Activated effector memory CD4-positive, alpha-beta T cell treated with Interleukin-2 at 50 U/mL for 16 hours (primary cell): ENCODE measurements around the gene MYO15B.
"Not testable (repeated sequence)": the region's sequence is repeated elsewhere in the genome, so short reads cannot be mapped to it uniquely, and the experiment has no call there.

Experiments
- DNase-seq: peaks from one replicate; pipeline ENCODE4 v3.0.0-alpha.2; 2020

MYO15B gene

DNA sequence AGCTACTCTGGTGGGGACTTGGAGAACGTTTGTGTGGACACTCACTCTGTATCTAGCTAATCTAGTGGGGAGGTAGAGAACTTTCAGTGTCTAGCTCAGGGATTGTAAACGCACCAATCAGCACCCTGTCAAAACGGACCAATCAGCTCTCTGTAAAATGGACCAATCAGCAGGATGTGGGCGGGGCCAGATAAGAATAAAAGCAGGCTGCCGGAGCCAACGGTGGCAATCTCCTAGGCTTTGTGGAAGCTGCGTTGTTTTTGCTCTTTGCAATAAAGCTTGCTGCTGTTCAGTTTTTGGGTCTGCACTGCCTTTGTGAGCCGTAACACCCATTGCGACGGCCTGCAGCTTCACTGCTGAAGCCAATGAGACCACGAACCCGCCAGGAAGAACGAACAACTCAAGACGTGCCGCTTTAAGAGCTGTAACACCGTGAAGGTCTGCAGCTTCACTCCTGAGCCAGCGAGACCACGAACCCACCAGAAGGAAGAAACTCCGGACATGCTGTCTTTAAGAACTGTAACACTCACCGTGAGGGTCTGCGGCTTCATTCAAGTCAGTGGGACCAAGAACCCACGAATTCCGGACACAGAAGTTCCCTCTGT is 6.4 kb upstream of the MYO15B start:
- DNase-seq = not testable (repeated sequence)

DNA sequence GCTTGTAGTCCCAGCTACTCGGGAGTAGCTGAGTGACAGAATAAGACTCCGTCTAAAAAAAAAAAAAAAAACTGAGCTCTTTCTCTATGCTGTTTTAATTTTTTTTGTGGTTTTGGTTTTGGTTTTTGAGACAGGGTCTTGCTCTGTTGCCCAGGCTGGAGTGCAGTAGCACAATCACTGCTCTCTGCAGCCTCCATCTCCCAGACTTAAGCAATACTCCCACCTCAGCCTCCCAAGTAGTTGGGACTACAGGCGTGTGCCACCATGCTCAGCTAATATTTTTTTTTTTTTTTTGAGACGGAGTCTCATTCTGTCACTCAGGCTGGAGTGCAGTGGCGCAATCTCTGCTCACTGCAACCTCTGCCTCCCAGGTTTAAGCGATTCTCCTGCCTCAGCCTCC is 4.4 kb upstream of the MYO15B start:
- not testable (repeated sequence) for DNase-seq

DNA sequence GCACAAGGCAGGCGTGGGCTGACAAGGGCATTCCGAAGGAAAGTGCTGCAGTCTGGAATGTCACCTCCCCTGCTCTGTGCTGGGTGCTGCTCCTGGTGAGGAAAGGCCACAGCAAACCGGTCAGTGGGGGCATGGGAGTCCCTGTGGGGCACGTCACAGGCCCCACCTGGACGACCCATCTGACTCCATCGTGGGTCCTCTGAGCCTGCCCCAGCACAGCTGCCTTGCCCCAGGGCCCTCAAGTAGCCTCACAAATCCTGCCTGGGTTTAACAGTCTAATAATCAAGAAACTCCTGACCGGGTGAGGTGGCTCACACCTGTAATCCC is 2.8 kb upstream of the MYO15B start:
- DNase-seq = no peak

DNA sequence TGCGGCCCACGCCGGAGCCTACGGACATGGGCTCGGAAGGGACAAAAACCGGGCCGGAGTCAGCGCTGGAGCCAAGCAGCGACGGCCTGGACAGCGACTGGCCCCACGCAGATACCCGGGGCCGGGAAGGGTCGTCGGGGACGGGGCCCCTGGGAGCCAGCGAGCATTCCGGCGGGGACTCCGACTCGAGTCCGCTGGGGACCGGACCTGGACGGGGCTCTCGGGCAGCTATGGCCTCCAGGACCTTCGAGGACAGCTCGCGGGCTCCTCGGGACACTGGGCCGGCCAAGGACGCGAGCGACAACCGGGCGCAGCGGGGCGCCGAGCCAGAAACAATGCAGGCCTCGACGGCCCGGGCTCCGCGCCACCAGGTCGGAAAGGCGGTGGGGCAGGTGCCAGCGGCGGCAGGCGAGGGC is 1.0 kb downstream of the MYO15B start:
- DNase-seq = no peak

DNA sequence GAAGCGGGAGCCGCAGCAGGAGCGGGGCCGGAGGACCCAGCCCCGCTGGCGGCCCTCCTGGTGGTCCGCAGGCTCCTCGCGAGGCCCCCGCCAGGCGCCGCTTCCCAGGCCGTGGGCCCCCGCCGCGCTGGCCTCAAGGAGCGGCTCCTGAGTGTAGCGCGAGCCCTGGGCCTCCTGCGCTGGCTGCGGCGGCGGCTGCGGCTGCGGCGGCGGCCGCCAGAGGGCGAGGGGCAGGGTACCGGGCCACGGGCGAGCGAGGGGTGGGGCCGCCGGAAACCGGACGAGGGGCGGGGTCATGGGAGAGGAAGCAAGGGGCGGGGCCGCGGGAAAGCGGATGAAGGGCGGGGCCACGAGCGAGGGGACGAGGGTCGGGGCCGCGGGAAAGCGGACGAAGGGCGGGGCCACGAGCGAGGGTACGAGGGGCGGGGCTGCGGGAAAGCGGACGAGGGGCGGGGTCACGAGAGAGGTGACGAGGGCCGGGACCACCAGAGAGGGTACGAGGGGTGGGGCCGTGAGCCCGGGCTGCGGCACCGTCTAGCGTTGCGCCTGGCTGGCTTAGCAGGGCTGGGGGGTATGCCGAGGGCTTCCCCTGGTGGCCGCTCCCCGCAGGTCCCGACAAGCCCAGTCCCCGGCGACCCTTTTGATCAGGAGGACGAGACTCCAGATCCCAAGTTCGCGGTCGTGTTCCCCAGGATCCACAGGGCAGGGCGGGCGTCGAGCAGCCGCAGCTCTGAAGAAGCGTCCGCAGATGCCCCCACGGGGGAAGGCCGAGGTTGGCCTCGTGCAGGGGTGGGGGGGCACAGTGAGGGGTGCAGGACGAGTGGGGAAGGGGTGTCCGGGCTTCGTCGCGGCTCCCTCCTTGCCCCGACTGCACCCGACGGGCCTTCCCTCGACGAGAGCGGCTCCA is 1.7 kb downstream of the MYO15B start:
- DNase-seq = peak; percentile 95

DNA sequence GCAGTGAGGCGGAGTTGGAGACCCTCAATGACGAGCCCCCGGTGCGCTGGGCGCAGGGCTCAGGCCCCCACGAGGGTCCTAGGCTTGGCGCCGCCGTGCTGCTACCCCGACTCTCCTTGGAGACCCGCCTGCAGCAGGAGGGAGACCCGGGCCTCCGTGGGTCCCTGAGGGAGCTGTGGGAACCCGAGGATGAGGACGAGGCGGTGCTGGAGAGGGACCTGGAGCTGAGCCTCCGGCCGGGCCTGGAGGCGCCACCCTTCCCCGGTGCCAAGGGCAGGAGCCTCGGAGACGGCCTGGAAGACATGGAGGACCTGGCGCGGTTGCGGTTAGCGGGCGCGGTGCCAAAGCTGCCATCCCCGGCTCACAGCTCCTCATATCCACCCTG is 2.3 kb downstream of the MYO15B start:
- no peak for DNase-seq

DNA sequence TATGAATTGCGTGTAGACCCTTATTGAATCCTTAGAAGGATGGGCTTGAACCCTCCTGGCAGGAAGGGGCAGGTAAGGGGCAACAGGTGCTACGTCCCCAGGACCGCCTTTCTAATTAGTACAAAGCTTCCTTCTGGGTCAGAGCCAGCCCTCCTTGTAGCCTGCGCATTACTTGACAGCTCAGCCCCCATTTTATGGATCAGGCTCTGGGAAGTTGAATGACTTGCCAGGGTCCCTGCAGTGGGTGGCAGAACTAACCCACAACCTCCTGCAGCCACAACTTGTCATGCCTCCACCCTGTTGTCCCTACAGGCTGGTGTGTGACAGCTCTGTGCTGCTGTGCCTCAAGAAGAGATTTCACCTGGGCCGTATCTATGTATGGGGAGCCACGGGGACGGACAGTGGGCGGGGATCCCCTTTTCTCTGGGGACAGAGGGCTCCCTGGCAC is 2.7 kb downstream of the MYO15B start:
- DNase-seq = no peak

DNA sequence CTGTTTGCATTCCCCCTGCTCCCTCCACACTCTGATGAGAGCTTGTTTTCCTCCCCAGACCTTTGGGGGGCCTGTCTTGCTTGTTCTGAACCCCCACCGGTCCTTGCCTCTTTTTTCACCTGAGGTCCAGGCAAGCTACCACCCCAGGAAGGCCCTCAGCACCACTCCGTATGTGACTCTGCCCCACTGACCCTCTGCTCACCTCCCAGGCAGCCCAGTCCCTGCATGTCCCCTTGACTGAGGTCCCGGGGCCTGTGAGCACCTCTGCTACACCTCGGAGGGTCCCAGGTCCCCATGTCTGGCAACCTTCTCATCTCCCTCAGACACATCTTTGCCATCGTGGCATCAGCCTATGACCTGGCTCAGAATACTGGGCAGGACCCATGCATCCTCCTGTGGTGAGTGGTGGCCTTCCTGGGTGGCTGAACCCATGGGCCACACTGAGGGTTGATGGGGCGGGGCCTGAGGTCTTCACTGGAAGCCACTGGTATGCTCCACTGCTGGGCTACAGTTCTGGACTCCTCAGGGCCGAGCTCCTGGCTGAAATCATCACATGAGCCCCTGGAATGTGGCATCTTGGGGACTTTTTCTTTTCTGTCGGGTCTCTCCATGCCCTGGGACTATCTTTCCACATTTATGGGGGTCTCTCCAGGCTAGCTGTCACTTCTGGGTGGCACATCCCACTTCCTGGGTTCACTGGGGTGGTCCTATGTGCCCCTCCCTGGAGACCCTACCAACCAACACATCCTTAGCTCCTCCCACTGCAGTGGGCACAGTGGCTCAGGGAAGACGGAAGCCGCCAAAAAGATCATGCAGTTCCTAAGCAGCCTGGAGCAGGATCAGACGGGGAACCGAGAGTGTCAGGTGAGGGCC is 3.5 kb downstream of the MYO15B start:
- no peak for DNase-seq

DNA sequence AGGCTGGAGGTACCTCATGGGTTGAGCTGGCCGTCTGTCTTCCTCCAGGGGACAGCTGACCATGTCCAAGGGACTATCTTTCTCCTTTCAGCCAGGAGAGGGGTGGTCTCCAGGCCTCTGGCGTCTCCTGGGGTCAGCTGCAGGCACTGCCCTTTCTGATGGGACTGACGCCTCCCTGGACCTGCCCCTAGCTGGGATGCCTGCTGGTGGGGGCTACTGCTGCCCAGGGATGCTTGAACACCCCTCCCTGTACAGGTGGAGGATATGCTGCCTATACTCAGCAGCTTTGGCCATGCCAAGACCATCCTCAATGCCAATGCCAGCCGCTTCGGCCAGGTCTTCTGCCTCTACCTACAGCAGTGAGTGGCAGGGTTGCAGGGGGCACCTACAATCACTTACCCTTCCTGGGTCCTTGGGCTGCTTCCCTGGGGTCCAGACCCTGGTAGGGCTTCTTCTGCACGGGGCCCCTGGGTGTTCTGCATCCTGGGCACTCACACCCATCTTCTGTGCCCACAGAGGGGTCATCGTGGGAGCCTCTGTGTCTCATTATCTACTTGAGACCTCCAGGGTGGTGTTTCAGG is 4.2 kb downstream of the MYO15B start:
- DNase-seq = no peak

DNA sequence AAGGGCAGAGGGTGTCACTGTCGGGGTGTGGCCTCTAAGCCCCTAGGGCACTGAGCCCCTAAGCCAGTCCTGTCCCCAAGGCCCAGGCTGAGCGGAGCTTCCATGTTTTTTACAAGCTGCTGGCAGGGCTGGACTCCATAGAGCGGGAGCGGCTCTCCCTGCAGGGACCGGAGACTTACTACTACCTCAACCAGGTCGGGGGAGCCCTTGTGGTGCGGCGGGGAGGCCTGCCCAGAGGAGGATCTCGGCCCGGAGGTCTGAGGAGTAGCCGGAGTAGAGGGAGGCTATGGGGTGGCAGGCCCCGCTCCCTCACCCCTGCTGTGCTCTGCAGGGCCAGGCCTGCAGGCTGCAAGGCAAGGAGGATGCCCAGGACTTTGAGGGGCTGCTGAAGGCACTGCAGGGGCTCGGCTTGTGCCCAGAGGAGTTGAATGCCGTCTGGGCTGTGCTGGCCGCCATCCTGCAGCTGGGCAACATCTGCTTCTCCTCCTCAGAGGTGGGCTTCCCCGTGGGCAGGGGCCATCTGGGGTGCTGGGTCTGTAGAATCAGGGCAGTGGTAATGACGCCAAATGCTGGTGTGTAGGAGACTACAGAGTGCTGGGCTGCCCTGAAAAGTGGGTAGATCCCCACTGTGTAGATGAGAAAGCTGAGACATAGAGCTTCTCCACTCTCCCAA is 4.9 kb downstream of the MYO15B start:
- DNase-seq = no peak

DNA sequence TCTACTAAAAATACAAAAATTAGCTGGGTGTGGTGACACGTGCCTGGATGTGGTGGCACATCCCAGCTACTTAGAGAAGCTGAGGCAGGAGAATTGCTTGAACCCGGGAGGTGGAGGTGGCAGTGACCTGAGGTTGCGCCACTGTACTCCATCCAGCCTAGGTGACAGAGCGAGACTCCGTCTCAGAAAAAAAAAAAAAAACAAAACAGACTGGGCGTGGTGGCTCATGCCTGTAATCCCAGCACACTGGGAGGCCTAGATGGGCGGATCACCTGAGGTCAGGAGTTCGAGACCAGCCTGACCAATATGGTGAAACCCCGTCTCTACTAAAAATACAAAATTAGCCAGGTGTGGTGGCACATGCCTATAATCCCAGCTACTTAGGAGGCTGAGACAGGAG is 5.8 kb downstream of the MYO15B start:
- not testable (repeated sequence) for DNase-seq

DNA sequence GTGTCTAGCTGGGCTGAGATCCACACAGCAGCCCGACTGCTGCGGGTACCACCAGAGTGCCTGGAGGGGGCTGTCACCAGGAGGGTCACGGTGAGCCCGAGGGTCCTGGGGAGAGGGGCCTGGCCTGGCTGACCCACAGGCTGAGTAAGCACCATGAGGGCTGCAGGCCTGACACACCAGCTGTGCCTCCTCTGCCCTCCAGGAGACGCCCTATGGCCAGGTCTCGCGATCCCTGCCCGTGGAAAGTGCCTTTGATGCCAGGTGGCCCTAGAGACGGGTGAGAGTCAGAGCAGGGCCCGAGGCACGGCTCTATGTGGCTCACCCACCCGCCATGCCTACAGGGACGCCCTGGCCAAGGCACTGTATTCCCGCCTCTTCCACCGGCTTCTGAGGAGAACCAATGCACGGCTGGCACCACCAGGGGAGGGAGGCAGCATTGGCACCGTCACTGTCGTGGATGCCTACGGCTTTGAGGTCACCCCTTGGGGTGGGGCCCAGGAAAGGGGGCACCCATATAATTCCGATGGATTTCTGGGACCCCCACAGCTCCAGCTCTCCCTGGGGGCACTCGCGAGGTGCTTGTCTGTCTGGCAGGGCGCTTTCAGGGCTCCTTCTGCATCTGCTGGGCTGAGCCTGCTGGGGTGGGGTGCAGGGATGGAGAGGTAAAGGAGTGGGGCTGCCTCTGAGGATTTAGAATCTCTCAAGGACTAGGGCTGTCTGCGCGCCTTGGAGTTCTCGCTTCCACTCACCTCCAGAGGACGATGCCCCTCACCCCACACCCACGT is 7.1 kb downstream of the MYO15B start:
- no peak for DNase-seq

DNA sequence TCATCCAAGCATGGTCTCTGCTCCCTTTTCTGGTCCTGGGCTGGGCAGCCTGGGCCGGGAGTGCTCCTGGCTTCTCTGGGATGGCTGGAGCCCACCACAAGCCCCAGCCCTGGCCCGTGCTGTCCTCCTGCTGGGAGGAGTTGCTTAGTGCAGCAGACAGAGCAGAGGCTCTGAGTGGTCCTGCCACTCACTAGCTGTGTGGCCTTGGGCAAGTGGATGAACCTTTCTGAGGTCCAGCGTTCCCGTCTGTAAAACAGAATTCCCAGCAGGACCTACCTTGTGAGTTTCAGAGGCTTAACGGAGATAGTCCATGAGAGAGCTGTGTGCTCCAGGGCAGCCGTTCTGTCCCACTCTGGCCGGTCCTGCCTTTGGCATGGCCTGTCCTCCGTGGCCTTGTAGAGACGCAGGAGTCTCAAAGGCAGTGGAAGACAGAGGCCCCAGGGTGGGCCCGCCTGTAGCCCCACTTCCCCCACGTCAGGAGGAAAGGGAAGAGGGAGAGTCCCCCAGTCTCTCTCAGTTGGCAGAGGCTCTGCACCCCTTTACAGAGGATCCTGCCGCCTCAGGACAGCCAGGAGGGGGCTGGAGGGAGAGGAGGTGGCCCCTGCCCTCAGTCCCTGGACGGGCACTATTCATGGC is 7.8 kb downstream of the MYO15B start:
- DNase-seq = no peak

DNA sequence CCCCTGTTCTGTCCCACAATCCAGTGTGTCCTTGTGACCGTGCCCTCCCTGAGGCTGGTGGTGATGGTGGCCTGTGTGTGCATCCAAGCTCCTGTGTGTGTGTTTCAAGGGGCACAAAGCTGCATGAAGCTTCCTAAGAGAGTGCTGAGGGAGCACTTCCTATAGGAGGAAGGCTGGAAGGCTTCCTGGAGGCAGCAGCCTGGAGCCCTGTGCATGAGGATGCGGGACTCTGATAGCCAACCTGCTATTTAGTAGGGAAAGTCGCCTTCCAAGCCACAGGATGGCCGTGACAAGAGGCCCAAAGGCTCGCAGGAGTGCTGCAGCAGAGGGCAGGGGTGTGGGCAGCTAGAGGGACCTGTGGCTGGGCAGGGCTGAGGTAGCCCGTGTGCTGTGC is 8.3 kb downstream of the MYO15B start:
- no peak for DNase-seq

DNA sequence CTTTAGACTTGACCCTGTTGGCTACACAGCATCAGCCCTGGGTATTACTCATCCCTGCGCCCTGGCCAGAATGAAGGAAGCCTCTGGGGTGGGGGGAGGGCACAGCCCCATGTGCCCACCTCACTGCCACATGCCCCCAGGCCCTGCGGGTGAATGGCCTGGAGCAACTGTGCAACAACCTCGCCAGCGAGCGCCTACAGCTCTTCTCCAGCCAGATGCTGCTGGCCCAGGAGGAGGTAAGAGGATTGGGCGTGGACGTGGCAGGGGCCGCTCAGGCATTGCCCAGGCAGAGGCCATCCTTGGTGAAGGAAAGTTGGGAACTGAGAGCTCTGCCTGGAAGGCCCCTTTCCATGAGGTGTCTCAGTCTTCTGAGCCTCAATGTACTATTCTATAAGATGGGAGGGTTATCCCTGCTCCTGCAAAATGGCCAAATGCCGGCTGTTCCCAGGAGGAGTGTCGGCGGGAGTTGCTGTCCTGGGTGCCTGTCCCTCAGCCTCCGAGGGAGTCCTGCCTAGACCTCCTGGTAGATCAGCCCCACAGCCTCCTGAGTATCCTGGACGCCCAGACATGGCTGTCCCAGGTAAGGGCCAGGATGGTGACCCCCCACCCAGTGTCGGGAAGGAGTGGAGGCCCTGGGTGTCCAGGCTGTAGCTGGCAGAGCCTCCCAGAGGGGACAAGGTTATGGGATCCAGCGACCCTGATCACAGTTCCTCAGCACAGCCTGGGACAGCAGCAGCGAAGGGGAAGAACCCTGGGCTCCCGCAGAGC is 8.9 kb downstream of the MYO15B start:
- no peak for DNase-seq

DNA sequence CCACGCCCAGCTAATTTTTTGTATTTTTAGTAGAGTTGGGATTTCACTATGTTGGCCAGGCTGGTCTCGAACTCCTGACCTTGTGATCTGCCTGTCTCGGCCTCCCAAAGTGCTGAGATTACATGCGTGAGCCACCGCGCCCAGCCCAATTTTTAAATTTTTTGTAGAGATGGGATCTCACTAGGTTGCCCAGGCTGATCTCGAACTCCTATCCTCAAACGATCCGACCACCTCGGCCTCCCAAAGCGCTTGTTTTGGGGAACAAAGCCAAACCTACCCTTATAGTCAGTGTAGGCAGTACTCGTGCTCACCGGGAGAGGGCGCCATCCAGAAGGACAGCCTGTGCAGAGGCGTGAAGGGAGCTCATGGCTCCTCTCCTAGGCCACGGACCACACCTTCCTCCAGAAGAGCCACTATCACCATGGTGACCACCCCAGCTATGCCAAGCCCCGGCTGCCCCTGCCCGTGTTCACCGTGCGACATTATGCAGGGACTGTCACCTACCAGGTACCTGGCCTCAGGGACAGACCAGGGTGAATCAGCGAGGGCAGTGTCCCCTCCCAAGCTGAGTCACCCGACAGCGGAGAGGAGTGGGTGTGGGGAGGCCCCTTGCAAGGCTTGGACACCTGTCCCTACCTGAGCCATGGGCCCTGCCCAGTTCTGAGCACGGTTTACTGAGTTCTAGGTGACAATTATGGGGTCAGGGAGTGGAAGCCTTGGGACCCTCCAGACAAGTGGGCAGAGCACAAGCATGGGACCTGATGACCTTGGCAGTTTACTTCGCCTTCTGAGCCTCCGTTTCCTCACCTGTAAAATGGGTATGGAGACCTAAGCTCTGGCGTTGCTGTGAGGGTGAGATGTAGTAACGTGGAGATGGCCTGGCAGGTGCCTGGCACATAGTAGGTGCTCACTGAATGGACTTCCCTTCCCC is 13.7 kb downstream of the MYO15B start:
- peak; percentile 33 for DNase-seq

DNA sequence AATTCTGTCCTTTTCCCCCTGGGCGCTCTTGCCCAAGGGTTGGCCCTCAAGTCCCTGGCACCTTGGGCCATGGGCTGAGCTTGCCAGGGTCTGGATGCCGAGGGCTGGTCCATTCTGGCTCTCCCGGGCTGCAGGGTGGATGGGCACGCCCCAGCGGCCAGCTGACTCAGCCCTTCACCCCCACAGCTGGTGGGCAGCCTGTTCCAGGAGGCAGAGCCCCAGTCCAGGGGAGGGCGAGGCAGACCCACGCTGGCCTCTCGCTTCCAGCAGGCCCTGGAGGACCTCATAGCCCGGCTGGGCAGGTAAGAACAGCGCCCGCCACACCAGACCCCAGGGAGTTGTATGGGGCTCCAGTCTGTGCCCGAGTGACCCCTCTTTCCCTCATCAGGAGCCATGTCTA is 15.0 kb downstream of the MYO15B start:
- no peak for DNase-seq

DNA sequence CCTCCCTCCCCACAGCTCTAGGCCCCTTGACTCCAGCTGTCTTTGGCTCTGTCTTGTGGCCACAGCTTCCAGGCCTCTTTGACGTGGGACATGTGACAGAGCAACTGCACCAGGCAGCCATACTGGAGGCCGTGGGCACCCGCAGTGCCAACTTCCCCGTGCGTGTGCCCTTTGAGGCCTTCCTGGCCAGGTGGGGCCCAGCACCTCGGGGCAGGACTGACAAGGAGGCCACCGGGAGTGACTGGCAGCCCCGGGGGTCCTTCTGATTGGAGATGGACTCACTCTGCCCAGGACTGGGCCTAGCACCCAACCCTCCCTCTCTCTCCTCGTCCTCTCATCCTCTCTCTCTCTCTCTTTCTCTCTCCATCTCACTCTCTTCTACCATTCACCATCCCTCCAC is 15.5 kb downstream of the MYO15B start:
- no peak for DNase-seq

DNA sequence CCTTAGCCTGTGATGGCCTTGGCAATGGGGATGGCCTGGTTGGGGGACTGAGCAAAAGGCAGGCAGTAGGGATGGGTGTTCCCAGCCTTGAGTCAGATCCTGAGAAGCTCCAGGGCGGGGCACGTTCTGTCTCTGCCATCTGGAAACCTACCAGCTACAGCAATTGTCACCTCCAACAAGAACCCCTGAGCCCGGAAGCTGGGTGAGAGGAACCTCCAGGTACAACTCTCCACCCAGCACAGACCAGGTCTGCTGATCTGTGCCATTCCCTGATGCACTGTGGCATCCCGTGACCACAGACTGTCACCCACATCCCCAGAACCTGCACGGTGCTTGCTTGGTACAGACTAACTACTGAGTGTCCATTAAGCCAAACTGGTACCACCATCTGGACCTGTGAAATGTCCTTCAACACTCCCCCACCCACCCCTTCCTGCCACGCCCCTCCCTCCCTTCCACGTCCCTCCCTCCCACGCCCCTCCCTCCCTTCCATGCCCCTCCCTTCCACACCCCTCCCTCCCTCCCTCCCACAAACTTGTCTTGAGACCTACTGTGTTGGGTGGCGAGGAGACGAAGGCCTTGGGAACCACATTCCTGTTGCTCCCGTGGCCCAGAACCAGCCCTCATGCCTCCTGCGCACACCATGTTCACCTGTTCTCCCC is 16.6 kb downstream of the MYO15B start:
- DNase-seq = no peak
